ENCODE measurements around the gene EXOC6B.

The EXOC6B gene

DNA sequence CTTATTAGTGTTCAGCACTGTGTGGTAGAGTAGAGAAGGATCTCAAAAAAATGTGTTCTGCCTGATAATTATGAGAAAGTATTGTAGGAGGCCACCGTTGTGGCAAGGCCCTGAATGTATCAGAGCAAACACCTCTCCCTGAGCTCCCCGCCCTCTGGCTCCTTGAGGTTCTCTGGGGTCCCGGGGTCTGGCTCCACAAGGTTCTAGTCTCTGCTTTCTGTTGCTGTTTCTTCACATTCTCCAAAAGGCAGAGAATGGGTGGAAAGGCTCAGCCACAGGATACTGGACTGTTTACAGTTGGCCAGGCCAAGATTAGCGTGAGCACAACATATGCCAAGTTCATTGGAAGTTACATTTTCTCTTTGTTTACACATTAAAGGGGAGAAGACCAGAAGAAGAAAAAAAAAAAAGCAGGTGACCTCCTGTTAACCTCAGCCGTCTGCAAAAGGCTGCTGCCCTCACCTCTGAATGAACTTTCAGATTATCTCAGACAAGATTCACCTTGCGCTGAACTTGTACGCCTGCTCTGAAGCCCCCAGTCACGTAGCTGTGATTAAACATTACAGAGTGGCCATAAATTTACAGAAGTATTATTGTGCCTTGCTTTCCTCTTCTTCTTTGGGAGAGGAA lies 621.6 kb downstream of the EXOC6B start:
- no peak for DNase-seq

- DNase-seq, result no peak
Measured at GRCh38 chr2:72198532-72199241, 627.1 kb downstream of the EXOC6B start.

GRCh38 chr2:72193723-72194122 lies 632.1 kb downstream of the EXOC6B start:
- DNase-seq, result no peak

GRCh38 chr2:72191441-72191840 lies 634.4 kb downstream of the EXOC6B start:
- no peak for DNase-seq

GRCh38 chr2:72185206-72185605 lies 640.6 kb downstream of the EXOC6B start:
- no peak for DNase-seq

- DNase-seq, result no peak
Measured at GRCh38 chr2:72183466-72183865, 642.4 kb downstream of the EXOC6B start.

GRCh38 chr2:72183016-72183415 lies 642.8 kb downstream of the EXOC6B start:
- DNase-seq, result no peak

GRCh38 chr2:72182547-72182946 lies 643.3 kb downstream of the EXOC6B start:
- DNase-seq, result no peak

DNA sequence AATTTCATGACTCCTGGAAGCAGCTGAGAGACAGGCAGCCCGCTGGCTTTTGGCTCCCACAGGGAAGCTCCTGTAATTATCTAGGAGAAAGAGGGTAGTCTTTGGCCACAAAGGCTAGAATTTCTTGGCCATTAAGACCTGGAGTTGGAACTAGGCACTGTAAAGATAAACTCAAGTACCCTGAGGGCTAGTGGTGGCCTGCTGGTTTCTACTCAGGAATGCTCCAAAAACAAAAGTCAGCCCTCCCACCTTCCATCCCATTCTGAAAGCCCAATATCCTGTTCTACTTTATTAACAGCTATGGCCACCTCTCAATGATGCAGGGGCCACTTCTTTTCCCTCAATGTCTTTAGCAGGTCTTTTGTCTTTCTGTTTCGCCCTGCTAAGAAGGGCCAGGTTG lies 644.2 kb downstream of the EXOC6B start:
- DNase-seq, result no peak

- no peak for DNase-seq
Measured at GRCh38 chr2:72180351-72180750, 645.5 kb downstream of the EXOC6B start.

GRCh38 chr2:72178551-72178950 lies 647.3 kb downstream of the EXOC6B start:
- DNase-seq, result no peak

DNA sequence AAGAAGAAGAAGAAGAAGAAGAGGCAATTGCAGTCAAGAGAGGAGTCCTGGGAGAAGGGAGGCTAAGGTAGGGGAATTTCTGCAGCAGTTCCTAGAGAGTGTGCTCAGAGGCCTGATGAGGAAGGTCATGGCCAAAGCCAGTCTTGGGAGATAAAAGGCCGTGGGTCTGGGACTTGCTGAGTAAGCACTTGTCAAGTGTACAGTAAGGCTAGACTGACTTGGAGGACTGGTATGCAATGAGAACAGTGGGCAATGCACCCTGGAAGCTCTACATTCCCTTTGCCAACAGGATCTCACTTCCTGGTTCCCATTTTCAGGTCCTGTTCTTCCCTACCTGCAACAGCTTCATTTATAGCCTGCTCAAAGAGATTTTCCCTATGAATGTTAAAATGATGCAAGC lies 649.6 kb downstream of the EXOC6B start:
- DNase-seq, result no peak

DNA sequence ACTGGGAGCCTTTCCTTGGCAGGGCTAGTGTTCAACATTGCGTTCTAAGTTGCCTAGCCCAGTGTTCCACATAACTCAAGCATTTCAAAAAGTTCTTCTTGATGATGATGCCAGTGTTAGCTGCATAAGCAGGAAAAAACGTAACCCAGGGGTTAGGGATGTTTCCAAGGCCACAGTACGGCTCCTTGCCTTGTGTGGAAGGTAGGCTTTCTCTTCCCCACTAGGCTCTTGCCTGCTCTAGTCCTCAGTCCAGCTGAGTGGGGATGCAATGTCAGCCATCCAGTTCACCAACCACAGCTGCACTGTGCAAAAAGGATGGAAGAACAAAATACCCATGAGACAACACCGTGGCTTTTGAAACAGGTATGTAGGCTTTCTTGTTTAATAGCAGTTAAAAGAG lies 650.2 kb downstream of the EXOC6B start:
- no peak for DNase-seq

- no peak for DNase-seq
Measured at GRCh38 chr2:72173640-72174321, 652.1 kb downstream of the EXOC6B start.

GRCh38 chr2:72172478-72172877 lies 653.4 kb downstream of the EXOC6B start:
- DNase-seq, result no peak

- no peak for DNase-seq
Measured at GRCh38 chr2:72166279-72166678, 659.6 kb downstream of the EXOC6B start.

GRCh38 chr2:72165792-72166191 lies 660.0 kb downstream of the EXOC6B start:
- no peak for DNase-seq

DNA sequence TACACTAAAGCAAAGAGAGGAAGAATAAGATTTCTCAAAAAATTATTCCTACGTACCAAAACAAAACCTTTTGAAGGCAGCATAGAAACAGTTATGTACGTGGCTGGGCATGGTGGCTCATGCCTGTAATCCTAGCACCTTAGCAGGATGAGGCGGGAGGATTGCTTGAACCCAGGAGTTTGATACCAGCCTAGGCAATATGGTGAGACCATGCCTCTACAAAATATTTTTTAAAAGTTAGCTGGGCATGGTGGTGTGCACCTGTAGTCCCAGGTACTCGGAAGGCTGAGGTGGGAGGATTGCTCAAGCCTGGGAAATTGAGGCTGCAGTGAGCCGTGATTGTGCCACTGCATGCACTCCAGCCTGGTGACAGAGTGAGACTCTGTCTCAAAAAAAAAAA lies 663.3 kb downstream of the EXOC6B start:
- DNase-seq, result no peak

- no peak for DNase-seq
Measured at GRCh38 chr2:72159211-72159993, 666.4 kb downstream of the EXOC6B start.

DNA sequence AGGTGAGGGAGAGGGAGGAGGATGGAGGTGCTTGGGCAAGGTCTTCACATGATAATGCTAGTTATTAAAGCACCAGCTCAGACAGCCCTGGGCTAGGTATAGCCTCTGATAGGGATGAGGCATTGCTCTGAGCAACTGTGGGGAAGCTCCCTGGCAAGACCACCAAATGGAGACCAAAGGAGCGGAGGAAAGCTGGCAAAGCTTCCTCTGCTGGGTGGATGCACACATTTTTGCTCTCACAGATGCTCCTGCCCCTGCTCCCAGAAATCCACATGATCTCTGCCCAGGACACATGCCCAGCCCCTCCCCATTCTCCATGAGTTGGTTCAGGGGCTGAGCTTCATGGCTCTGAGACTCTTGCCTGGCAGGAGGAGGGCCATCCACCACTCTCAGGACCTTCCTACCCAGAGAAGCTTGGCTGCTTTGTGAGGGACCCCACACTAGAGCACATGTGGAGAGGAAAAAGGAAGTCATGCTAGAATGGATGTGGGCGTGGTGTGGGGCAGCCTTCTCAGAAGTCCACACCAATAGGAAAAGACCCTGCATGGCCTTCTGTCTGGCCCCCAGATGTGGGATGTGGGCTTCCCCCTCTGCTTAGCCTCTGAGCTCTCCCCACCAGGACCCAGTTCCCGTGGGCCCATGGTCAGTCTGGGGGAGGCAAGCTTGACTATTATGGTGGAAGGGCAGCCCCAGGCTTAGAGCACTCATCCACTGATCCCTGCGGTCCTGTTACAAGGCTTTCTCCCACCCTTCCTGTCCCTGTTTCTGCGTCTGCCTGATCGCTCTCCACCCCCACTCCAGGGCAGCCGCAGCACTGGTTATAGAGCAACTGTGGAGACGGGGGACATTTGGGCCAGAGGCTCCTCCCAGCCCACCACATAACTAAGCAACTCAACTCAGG lies 667.7 kb downstream of the EXOC6B start:
- peak; percentile 29 for DNase-seq

DNA sequence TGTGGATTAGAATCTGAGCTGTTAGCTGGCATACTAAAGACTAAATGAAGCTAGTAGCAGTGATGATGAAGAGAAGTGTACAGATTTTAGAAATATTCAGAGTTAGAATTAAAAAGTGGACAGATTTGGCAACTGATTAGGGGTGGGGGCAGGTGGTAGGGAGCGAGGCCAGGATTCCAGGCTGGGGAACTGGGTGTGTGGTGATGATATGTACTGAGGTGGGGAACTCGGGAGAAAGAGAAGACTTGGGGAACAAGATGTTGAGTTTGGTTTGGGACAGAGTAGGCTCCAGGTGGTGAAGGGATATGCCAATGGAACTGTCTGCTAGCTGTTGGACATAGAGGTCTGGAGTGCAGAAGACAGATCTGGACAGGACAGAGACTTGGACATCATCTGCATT lies 669.0 kb downstream of the EXOC6B start:
- peak; percentile 20 for DNase-seq

DNA sequence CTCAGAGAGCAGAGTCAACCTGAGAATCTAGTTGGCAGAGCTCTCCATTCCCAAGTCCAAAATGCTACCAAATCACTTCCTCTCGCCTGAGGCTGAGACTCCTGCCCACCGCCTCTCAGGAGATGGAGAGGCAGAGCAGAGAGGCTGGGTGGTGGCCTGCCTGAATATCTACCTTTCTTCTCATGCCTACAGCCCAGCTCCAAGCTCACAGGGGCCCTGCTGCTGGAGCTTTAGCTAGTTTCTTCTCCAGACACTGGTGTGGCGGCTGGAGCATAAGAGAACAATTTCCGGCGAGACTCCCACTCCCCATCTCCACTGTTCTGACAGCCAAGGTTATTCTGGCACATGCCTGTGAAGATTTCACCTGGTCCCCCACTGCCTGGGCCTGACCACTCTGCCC lies 670.1 kb downstream of the EXOC6B start:
- DNase-seq, result no peak

All from right forelimb (tissue), 1 donor.